D341Med (cell line): Measurements from ENCODE around the gene BCAP31.
"Not testable (repeated sequence)": the region's sequence is repeated elsewhere in the genome, so short reads cannot be mapped to it uniquely, and the experiment has no call there.

Source experiments
- DNase-seq: peaks from one replicate; pipeline ENCODE4 v3.0.0; 2012; ENCODE audit warnings: low spot score

BCAP31 gene

GRCh38 chrX:153709726-153710674 is 14.2 kb downstream of the BCAP31 start:
- no peak for DNase-seq

- peak; percentile 75 for DNase-seq
These were observed 15.8 kb downstream of the BCAP31 start for GRCh38 chrX:153708415-153708814.

GRCh38 chrX:153707406-153707805 is 16.8 kb downstream of the BCAP31 start:
- DNase-seq = no peak

GRCh38 chrX:153706799-153707198 is 17.4 kb downstream of the BCAP31 start:
- no peak for DNase-seq

GRCh38 chrX:153705403-153706060 is 18.7 kb downstream of the BCAP31 start:
- DNase-seq = not testable (repeated sequence)

GRCh38 chrX:153704631-153705402 is 19.4 kb downstream of the BCAP31 start:
- not testable (repeated sequence) for DNase-seq

- DNase-seq = no peak
These were observed 20.1 kb downstream of the BCAP31 start for GRCh38 chrX:153704021-153704526.

- no peak for DNase-seq
These were observed 21.2 kb downstream of the BCAP31 start for GRCh38 chrX:153703036-153703370.

GRCh38 chrX:153702336-153703035 is 21.7 kb downstream of the BCAP31 start:
- DNase-seq = no peak

GRCh38 chrX:153701706-153702105 is 22.5 kb downstream of the BCAP31 start:
- no peak for DNase-seq

GRCh38 chrX:153700967-153701366 is 23.2 kb downstream of the BCAP31 start:
- no peak for DNase-seq

GRCh38 chrX:153700376-153700945 is 23.7 kb downstream of the BCAP31 start:
- no peak for DNase-seq

GRCh38 chrX:153699784-153700371 is 24.3 kb downstream of the BCAP31 start:
- not testable (repeated sequence) for DNase-seq

- not testable (repeated sequence) for DNase-seq
These were observed 24.9 kb downstream of the BCAP31 start for GRCh38 chrX:153699210-153699783.

- DNase-seq = no peak
These were observed 26.0 kb downstream of the BCAP31 start for GRCh38 chrX:153697924-153698865.

- DNase-seq = not testable (repeated sequence)
These were observed 27.0 kb downstream of the BCAP31 start for GRCh38 chrX:153696986-153697722.

GRCh38 chrX:153696538-153696937 is 27.6 kb downstream of the BCAP31 start:
- not testable (repeated sequence) for DNase-seq

GRCh38 chrX:153696100-153696499 is 28.1 kb downstream of the BCAP31 start:
- DNase-seq = no peak
